AG10803 (cell line): ENCODE results near the gene SEL1L3.

Experiments used
- DNase-seq: peaks from one replicate; pipeline ENCODE4 v3.0.0; 2010; ENCODE audit warnings: low read depth
- H3K4me3 ChIP-seq: 2 replicates; pipeline ENCODE4 v1.5.1; 2011; ENCODE audit warnings: mild to moderate bottlenecking, low read length, control low read depth
- CTCF ChIP-seq: conservative IDR thresholded peaks from 2 replicates; pipeline ENCODE4 v1.5.1; 2011; ENCODE audit warnings: mild to moderate bottlenecking, low read length, control low read depth, inconsistent platforms

Gene SEL1L3

GRCh38 chr4:25826074-25826752, 36.6 kb downstream of the SEL1L3 start:
- no peak overlapping the region for H3K4me3 ChIP-seq
- no peak for TF ChIP-seq CTCF
- DNase-seq: no peak

- TF ChIP-seq CTCF: no peak
- no peak overlapping the region for H3K4me3 ChIP-seq
- no peak for DNase-seq
Observed at GRCh38 chr4:25823632-25824031, 39.2 kb downstream of the SEL1L3 start.

GRCh38 chr4:25821899-25822298, 40.9 kb downstream of the SEL1L3 start:
- no peak for DNase-seq
- no peak overlapping the region for H3K4me3 ChIP-seq
- TF ChIP-seq CTCF: no peak

DNA sequence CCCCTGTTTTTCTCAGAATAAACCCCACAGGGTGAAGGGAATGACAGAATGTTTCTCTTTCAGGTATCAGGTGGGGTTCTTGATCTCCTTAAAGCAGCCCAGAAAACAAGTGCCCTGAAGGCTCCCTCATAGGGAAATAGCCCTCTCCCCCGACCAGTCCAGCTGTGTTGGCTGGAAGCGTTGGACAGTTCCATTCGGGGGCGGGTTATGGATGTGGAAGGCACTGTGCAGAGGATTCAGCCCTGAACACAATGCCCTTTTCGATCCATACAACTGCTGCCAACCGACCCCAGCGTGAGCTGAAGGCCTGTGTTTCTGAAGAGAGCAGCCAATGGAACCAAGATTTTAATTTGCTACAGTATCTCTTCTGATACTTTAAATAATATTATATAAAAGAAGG, 41.5 kb downstream of the SEL1L3 start:
- H3K4me3 ChIP-seq: no peak overlapping the region
- TF ChIP-seq CTCF: no peak
- DNase-seq: no peak

DNA sequence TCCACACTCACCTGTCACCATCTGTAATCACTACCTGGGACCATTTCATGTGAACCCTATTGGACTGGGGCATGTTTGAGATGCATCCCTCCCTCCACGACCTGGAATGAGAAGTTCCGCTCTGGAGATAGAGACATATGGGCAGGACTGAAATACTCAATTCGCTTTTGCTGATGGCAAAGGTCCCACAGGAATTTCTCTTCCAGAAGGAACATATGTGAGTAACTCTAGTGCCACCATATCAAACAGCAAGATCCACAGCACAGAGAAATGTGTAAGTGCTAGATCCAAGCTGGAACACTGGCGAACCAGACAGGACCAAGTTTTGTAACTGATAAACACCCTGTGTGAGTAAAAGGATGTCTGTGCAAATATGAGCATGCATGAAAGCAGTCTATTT, 43.9 kb downstream of the SEL1L3 start:
- no peak for DNase-seq
- TF ChIP-seq CTCF: no peak
- H3K4me3 ChIP-seq: no peak overlapping the region

- DNase-seq: peak; percentile 43
- no peak overlapping the region for H3K4me3 ChIP-seq
- no peak for TF ChIP-seq CTCF
Observed at GRCh38 chr4:25818371-25818871, 44.4 kb downstream of the SEL1L3 start.

- no peak overlapping the region for H3K4me3 ChIP-seq
Observed at GRCh38 chr4:25817059-25817681, 45.6 kb downstream of the SEL1L3 start.

More at GRCh38 chr4:25817059-25817681, 45.6 kb downstream of the SEL1L3 start:
- DNase-seq: peak; percentile 84
- no peak for TF ChIP-seq CTCF
